Osteocyte (in vitro differentiated cells): ENCODE measurements around the gene ANKRD13D. TPM values are rescaled to one million over a fixed set of nuclear protein-coding genes. Genes with fewer than 3 reads are reported as not detected.
A peak's percentile ranks its signal among the peaks of the same experiment; 100 is the strongest.

Experiments used
- DNase-seq: peaks from one replicate; pipeline ENCODE4 v3.0.0; 2021; ENCODE audit warnings: mixed read lengths; ENCODE audit not compliant: unreplicated experiment; ENCODE audit errors: extremely low spot score
- H3K27ac Mint-ChIP-seq: one replicate; pipeline ENCODE4 v1.8.0; 2021; ENCODE audit warnings: mild to moderate bottlenecking, mixed read lengths; ENCODE audit not compliant: unreplicated experiment
- H3K27me3 Mint-ChIP-seq: one replicate; pipeline ENCODE4 v1.8.0; 2021; ENCODE audit warnings: mixed read lengths; ENCODE audit not compliant: unreplicated experiment
- H3K36me3 Mint-ChIP-seq: one replicate; pipeline ENCODE4 v1.8.0; 2021; ENCODE audit warnings: mixed read lengths; ENCODE audit not compliant: unreplicated experiment
- H3K4me1 Mint-ChIP-seq: one replicate; pipeline ENCODE4 v1.8.0; 2021; ENCODE audit warnings: mixed read lengths; ENCODE audit not compliant: unreplicated experiment
- H3K4me3 Mint-ChIP-seq: one replicate; pipeline ENCODE4 v1.8.0; 2021; ENCODE audit warnings: mild to moderate bottlenecking, moderate library complexity, mixed read lengths; ENCODE audit not compliant: unreplicated experiment
- H3K9me3 Mint-ChIP-seq: one replicate; pipeline ENCODE4 v1.8.0; 2021; ENCODE audit warnings: mixed read lengths; ENCODE audit not compliant: unreplicated experiment
- CTCF ChIP-seq: fragments of 200-600 bp; sonication (generic); IDR thresholded peaks from 2 replicates; pipeline ENCODE4 v1.5.0; 2021; ENCODE audit warnings: antibody characterized with exemption, mild to moderate bottlenecking, moderate library complexity
- total RNA-seq: library from RNA; stranded (reverse); gene quantifications from 2 replicates; pipeline ENCODE4 v1.2.1, GENCODE V29; 2021

The ANKRD13D gene
- total RNA-seq, 1 donor from 2014 or later: 56.2 TPM

GRCh38 chr11:67276781-67277230 lies 12.3 kb upstream of the ANKRD13D start:
- Mint-ChIP-seq H3K36me3 (peaks cover 6% of the 10 kb centered on the region), H3K4me3 (no peak overlapping the region), H3K27me3 (no peaks in the 10 kb centered on the region), H3K4me1 (peaks cover 39% of the 10 kb centered on the region), H3K27ac (peak overlapping the region; percentile 83), H3K9me3 (no peaks in the 10 kb centered on the region)
- no peak for DNase-seq
- TF ChIP-seq CTCF: no peak

- Mint-ChIP-seq H3K27ac (peak overlapping the region; percentile 83), H3K27me3 (no peaks in the 10 kb centered on the region), H3K4me1 (peaks cover 35% of the 10 kb centered on the region), H3K9me3 (no peaks in the 10 kb centered on the region), H3K36me3 (peaks cover 9% of the 10 kb centered on the region), H3K4me3 (peak overlapping the region; percentile 22)
- TF ChIP-seq CTCF: no peak
- no peak for DNase-seq
Observed at GRCh38 chr11:67277231-67277961, 11.7 kb upstream of the ANKRD13D start.

GRCh38 chr11:67278135-67278938 lies 10.8 kb upstream of the ANKRD13D start:
- Mint-ChIP-seq H3K4me1 (peaks cover 34% of the 10 kb centered on the region), H3K9me3 (no peaks in the 10 kb centered on the region), H3K27ac (peak overlapping the region; percentile 83), H3K36me3 (peaks cover 11% of the 10 kb centered on the region), H3K27me3 (no peaks in the 10 kb centered on the region), H3K4me3 (no peak overlapping the region)
- no peak for DNase-seq
- no peak for TF ChIP-seq CTCF

- peaks cover 26% of the 10 kb centered on the region for H3K4me1 Mint-ChIP-seq
- no peaks in the 10 kb centered on the region for H3K9me3 Mint-ChIP-seq
Observed at GRCh38 chr11:67278939-67279588, 10.0 kb upstream of the ANKRD13D start.

More at GRCh38 chr11:67278939-67279588, 10.0 kb upstream of the ANKRD13D start:
- peak overlapping the region; percentile 18 for H3K27ac Mint-ChIP-seq
- TF ChIP-seq CTCF: no peak
- H3K4me3 Mint-ChIP-seq: no peak overlapping the region
- no peak for DNase-seq
- H3K27me3 Mint-ChIP-seq: no peaks in the 10 kb centered on the region
- peaks cover 11% of the 10 kb centered on the region for H3K36me3 Mint-ChIP-seq
